Karpas-422 (cell line): ENCODE data around the gene PHC2. TPM values are rescaled to one million over a fixed set of nuclear protein-coding genes. Genes with fewer than 3 reads are reported as not detected.

Experiments
- DNase-seq: peaks from one replicate; pipeline ENCODE4 v3.0.0-alpha.2; 2015
- H2AFZ ChIP-seq: fragments of 200-600 bp; sonication (generic); 2 replicates; pipeline ENCODE4 v1.6.1; 2014; ENCODE audit warnings: antibody characterized with exemption, low read length, mixed read lengths
- H3K27ac ChIP-seq: fragments of 200-600 bp; sonication (generic); 2 replicates; pipeline ENCODE4 v1.5.1; 2014; ENCODE audit warnings: mild to moderate bottlenecking, low read length, moderate library complexity
- H3K27me3 ChIP-seq: fragments of 200-600 bp; sonication (generic); 2 replicates; pipeline ENCODE4 v1.6.1; 2014; ENCODE audit warnings: low read length, mixed read lengths
- H3K36me3 ChIP-seq: fragments of 200-600 bp; sonication (generic); 2 replicates; pipeline ENCODE4 v1.6.1; 2014; ENCODE audit warnings: low read length, mixed read lengths; ENCODE audit not compliant: insufficient read depth
- H3K4me1 ChIP-seq: fragments of 200-600 bp; sonication (generic); 2 replicates; pipeline ENCODE4 v1.6.1; 2014; ENCODE audit warnings: mild to moderate bottlenecking, low read length, mixed read lengths
- H3K4me2 ChIP-seq: fragments of 200-600 bp; sonication (generic); 2 replicates; pipeline ENCODE4 v1.6.1; 2014; ENCODE audit warnings: low read length, low read depth, mild to moderate bottlenecking; ENCODE audit not compliant: poor library complexity, severe bottlenecking
- H3K4me3 ChIP-seq: fragments of 200-600 bp; sonication (generic); 2 replicates; pipeline ENCODE4 v1.5.1; 2014; ENCODE audit warnings: mild to moderate bottlenecking, antibody characterized with exemption, low read length, mixed read lengths
- H3K79me2 ChIP-seq: fragments of 200-600 bp; sonication (generic); 2 replicates; pipeline ENCODE4 v1.6.1; 2014; ENCODE audit warnings: mild to moderate bottlenecking, low read length, mixed read lengths
- H3K9ac ChIP-seq: fragments of 200-600 bp; sonication (generic); 2 replicates; pipeline ENCODE4 v1.6.0; 2014; ENCODE audit warnings: low read length
- H3K9me2 ChIP-seq: fragments of 200-600 bp; sonication (generic), shearing (Covaris generic); replicated peaks from 2 replicates; pipeline ENCODE4 v1.6.0; 2014; ENCODE audit warnings: mild to moderate bottlenecking, low read length, moderate library complexity; ENCODE audit not compliant: insufficient read depth
- H3K9me3 ChIP-seq: fragments of 300-700, 200-600 bp; sonication (generic); 2 replicates; pipeline ENCODE4 v1.6.1; 2014; ENCODE audit warnings: low read length, mixed read lengths
- H4K20me1 ChIP-seq: fragments of 200-600 bp; sonication (generic); 2 replicates; pipeline ENCODE4 v1.6.1; 2014; ENCODE audit warnings: mild to moderate bottlenecking, antibody characterized with exemption, low read length, low read depth; ENCODE audit not compliant: insufficient read depth
- total RNA-seq: library from RNA; depleted of rRNA; stranded (reverse); fragments of >200 nt; shearing (Covaris generic); gene quantifications from 2 replicates; pipeline ENCODE4 v1.2.3, GENCODE V29; 2014; ENCODE audit warnings: low replicate concordance

PHC2 gene
- total RNA-seq, 1 experiment from 2014 or later: 54.3 TPM

- no peaks in the 10 kb centered on the region for H3K9me2 ChIP-seq
- H3K9ac ChIP-seq: no peak overlapping the region
- DNase-seq: no peak
- H3K4me1 ChIP-seq: peaks cover 6% of the 10 kb centered on the region
- no peak overlapping the region for H3K4me3 ChIP-seq
- no peaks in the 10 kb centered on the region for H3K9me3 ChIP-seq
- no peaks in the 10 kb centered on the region for H3K79me2 ChIP-seq
- H4K20me1 ChIP-seq: no peaks in the 10 kb centered on the region
- no peaks in the 10 kb centered on the region for H3K36me3 ChIP-seq
- no peak overlapping the region for H3K27ac ChIP-seq
- H2AFZ ChIP-seq: no peak overlapping the region
- H3K4me2 ChIP-seq: no peak overlapping the region
- H3K27me3 ChIP-seq: no peaks in the 10 kb centered on the region
These were observed 60.1 kb downstream of the PHC2 start for GRCh38 chr1:33370827-33371226.

- H3K36me3 ChIP-seq: no peaks in the 10 kb centered on the region
- H3K9ac ChIP-seq: no peak overlapping the region
- no peak overlapping the region for H3K4me2 ChIP-seq
- no peak overlapping the region for H3K4me3 ChIP-seq
- H3K27me3 ChIP-seq: no peaks in the 10 kb centered on the region
- no peak overlapping the region for H2AFZ ChIP-seq
- H3K9me2 ChIP-seq: no peaks in the 10 kb centered on the region
- no peak for DNase-seq
- no peaks in the 10 kb centered on the region for H3K9me3 ChIP-seq
- H3K79me2 ChIP-seq: no peaks in the 10 kb centered on the region
- no peak overlapping the region for H3K27ac ChIP-seq
- no peaks in the 10 kb centered on the region for H4K20me1 ChIP-seq
- H3K4me1 ChIP-seq: peaks cover 1% of the 10 kb centered on the region
These were observed 60.6 kb downstream of the PHC2 start for GRCh38 chr1:33370301-33370700.

GRCh38 chr1:33369764-33370163, 61.1 kb downstream of the PHC2 start:
- no peak for DNase-seq
- H3K9me2 ChIP-seq: no peaks in the 10 kb centered on the region
- no peak overlapping the region for H2AFZ ChIP-seq
- no peaks in the 10 kb centered on the region for H3K4me1 ChIP-seq
- no peaks in the 10 kb centered on the region for H3K79me2 ChIP-seq
- no peak overlapping the region for H3K27ac ChIP-seq
- H4K20me1 ChIP-seq: no peaks in the 10 kb centered on the region
- H3K4me2 ChIP-seq: no peak overlapping the region
- H3K9ac ChIP-seq: no peak overlapping the region
- no peak overlapping the region for H3K4me3 ChIP-seq
- no peaks in the 10 kb centered on the region for H3K36me3 ChIP-seq
- H3K27me3 ChIP-seq: no peaks in the 10 kb centered on the region
- no peaks in the 10 kb centered on the region for H3K9me3 ChIP-seq

GRCh38 chr1:33369081-33369480, 61.8 kb downstream of the PHC2 start:
- Histone ChIP-seq H2AFZ (no peak overlapping the region), H3K27me3 (no peaks in the 10 kb centered on the region), H3K4me1 (no peaks in the 10 kb centered on the region), H3K9ac (no peak overlapping the region), H3K79me2 (no peaks in the 10 kb centered on the region), H3K9me3 (no peaks in the 10 kb centered on the region), H3K27ac (no peak overlapping the region), H3K9me2 (no peaks in the 10 kb centered on the region), H3K36me3 (no peaks in the 10 kb centered on the region), H3K4me2 (no peak overlapping the region), H4K20me1 (no peaks in the 10 kb centered on the region), H3K4me3 (no peak overlapping the region)
- no peak for DNase-seq

GRCh38 chr1:33368431-33368830, 62.5 kb downstream of the PHC2 start:
- H3K36me3 ChIP-seq: no peaks in the 10 kb centered on the region
- no peak overlapping the region for H3K9ac ChIP-seq

GRCh38 chr1:33367485-33368405, 63.1 kb downstream of the PHC2 start:
- peak; percentile 92 for DNase-seq
- Histone ChIP-seq H3K9me3 (no peaks in the 10 kb centered on the region), H3K9me2 (no peaks in the 10 kb centered on the region), H3K4me2 (no peak overlapping the region), H3K27me3 (no peaks in the 10 kb centered on the region), H2AFZ (no peak overlapping the region), H3K36me3 (no peaks in the 10 kb centered on the region), H3K4me1 (no peaks in the 10 kb centered on the region), H3K9ac (no peak overlapping the region), H3K27ac (no peak overlapping the region), H3K79me2 (no peaks in the 10 kb centered on the region), H3K4me3 (no peak overlapping the region), H4K20me1 (no peaks in the 10 kb centered on the region)

More at GRCh38 chr1:33368431-33368830, 62.5 kb downstream of the PHC2 start:
- Histone ChIP-seq H3K27ac (no peak overlapping the region), H3K9me2 (no peaks in the 10 kb centered on the region), H3K9me3 (no peaks in the 10 kb centered on the region), H3K4me3 (no peak overlapping the region), H3K79me2 (no peaks in the 10 kb centered on the region), H3K4me2 (no peak overlapping the region), H3K27me3 (no peaks in the 10 kb centered on the region), H2AFZ (no peak overlapping the region), H4K20me1 (no peaks in the 10 kb centered on the region), H3K4me1 (no peaks in the 10 kb centered on the region)
- no peak for DNase-seq

GRCh38 chr1:33366762-33367484, 64.0 kb downstream of the PHC2 start:
- no peak overlapping the region for H3K9ac ChIP-seq
- no peak overlapping the region for H3K4me2 ChIP-seq
- H3K4me1 ChIP-seq: peaks cover 5% of the 10 kb centered on the region
- no peak for DNase-seq
- H3K36me3 ChIP-seq: no peaks in the 10 kb centered on the region
- no peak overlapping the region for H2AFZ ChIP-seq
- no peaks in the 10 kb centered on the region for H3K27me3 ChIP-seq
- no peak overlapping the region for H3K27ac ChIP-seq
- H4K20me1 ChIP-seq: no peaks in the 10 kb centered on the region
- H3K4me3 ChIP-seq: no peak overlapping the region
- H3K79me2 ChIP-seq: no peaks in the 10 kb centered on the region
- H3K9me2 ChIP-seq: no peaks in the 10 kb centered on the region
- no peaks in the 10 kb centered on the region for H3K9me3 ChIP-seq

- Histone ChIP-seq H3K27me3 (no peaks in the 10 kb centered on the region), H3K4me3 (no peak overlapping the region), H4K20me1 (no peaks in the 10 kb centered on the region), H3K79me2 (no peaks in the 10 kb centered on the region), H3K36me3 (no peaks in the 10 kb centered on the region), H3K9ac (no peak overlapping the region), H2AFZ (no peak overlapping the region), H3K4me2 (no peak overlapping the region), H3K4me1 (peaks cover 7% of the 10 kb centered on the region), H3K27ac (no peak overlapping the region), H3K9me2 (no peaks in the 10 kb centered on the region), H3K9me3 (no peaks in the 10 kb centered on the region)
- no peak for DNase-seq
These were observed 65.3 kb downstream of the PHC2 start for GRCh38 chr1:33365560-33365997.
